ENCODE data around the gene TBC1D22A. TPM values are rescaled to one million over a fixed set of nuclear protein-coding genes. Genes with fewer than 3 reads are reported as not detected.

The TBC1D22A gene
- total RNA-seq, 1 donor from 2014 or later = 15.8 TPM

GRCh38 chr22:47148510-47148909 lies 386.1 kb downstream of the TBC1D22A start:
- intact Hi-C loops (cut with micrococcal nuclease) = no loop called here

GRCh38 chr22:47148956-47149728 lies 386.7 kb downstream of the TBC1D22A start:
- intact Hi-C loops (cut with micrococcal nuclease) = no loop called here
- DNase-seq (no peak), ATAC-seq (peak; percentile 10)

More at GRCh38 chr22:47148510-47148909, 386.1 kb downstream of the TBC1D22A start:
- ATAC-seq (no peak), DNase-seq (no peak)

DNA sequence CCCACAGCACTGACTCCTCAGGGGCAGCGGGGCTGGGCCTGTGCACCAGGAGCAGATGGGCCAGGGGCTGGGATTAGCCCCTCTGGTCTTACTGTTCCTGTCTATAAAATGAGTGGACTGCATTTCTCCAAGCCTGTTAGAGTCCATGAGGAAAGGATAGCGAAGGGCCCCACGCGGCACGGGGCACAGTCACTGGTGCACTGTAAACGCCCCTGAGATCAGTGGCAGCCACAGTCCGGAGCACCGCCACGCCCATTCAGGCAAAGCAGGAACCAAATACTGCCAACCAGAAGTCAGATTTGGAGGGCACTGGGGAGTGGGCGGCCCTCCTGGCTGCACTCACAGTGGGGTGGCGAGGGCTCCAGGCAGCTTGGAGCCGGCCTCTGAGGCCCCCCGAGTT lies 387.5 kb downstream of the TBC1D22A start:
- intact Hi-C loops (cut with micrococcal nuclease) = no loop called here
- no peak for DNase-seq
- no peak for ATAC-seq

DNA sequence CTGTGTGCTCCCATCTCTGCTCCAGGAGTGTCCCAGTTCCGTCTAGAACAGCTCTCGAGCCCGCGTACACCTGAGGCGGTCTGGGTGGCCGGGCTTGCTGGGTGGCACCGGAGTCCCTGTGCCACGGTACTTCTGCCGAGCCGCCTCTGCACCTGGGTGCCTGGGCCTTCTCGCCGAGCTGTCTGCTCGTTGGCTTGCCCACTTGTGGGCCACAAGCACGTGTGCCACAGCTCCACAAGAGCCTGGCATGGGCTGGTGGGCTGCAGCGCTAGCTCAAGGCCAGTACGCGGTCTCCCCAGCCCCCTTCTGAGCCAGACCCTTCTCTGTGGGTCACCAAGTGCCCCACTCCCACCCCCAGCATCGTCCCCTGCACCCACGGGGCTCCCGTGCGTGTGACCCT lies 388.0 kb downstream of the TBC1D22A start:
- no peak for DNase-seq
- ATAC-seq = no peak
- intact Hi-C loops (cut with micrococcal nuclease) = no loop called here

GRCh38 chr22:47151064-47151463 lies 388.6 kb downstream of the TBC1D22A start:
- intact Hi-C loops (cut with micrococcal nuclease) = no loop called here
- DNase-seq (no peak), ATAC-seq (no peak)

DNA sequence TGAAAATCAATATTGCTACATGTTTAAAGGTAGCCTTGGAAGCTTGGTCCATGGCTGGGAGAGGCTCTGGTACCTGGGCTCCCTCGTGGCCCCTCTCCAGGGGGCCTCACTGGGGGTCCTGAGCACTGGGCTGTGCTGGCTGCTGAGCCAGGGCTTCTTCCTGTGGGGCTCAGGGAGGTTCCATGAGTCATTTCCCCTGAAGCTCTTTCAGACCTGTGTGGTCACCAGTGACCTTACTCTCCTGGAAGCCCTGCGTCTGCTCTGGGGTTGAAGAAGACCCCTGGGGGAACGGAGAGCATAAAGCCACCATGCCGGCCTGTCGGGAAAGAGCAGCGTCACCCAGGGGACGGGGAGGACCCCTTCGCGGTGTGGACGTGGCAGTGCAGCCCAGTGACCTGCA lies 389.0 kb downstream of the TBC1D22A start:
- no peak for DNase-seq
- no peak for ATAC-seq
- intact Hi-C loops (cut with micrococcal nuclease) = no loop called here

- no peak for DNase-seq
- intact Hi-C loops (cut with micrococcal nuclease) = no loop called here
These were observed 389.8 kb downstream of the TBC1D22A start for GRCh38 chr22:47152236-47152635.

GRCh38 chr22:47152938-47153337 lies 390.5 kb downstream of the TBC1D22A start:
- DNase-seq (no peak), ATAC-seq (no peak)
- intact Hi-C loops (cut with micrococcal nuclease) = no loop called here

More at GRCh38 chr22:47152236-47152635, 389.8 kb downstream of the TBC1D22A start:
- ATAC-seq = no peak

- DNase-seq (no peak), ATAC-seq (peak; percentile 7)
- intact Hi-C loops (cut with micrococcal nuclease) = no loop called here
These were observed 391.5 kb downstream of the TBC1D22A start for GRCh38 chr22:47153854-47154525.

DNA sequence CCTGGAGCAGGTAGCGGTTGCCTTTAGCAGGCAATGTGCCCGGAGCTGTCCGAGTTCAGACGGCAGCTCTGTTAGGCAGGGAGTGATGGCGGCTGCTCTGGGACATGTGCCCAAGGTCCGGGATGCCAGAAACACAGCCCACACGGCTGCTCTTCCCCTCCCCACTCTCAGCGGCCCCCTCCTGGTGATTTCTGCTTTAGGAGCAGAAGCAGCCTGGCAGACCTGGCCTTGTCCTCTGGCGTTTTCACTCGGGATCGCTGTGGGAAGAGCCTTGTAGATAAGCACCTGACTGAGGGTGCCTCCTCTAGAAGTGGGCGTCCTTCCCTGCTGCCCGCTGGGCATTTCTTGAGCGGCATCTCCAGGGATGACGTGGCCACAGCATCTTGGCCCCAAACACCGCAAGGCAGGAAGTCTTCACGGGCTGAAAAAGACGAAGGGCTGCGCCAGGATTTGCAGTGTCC lies 392.2 kb downstream of the TBC1D22A start:
- DNase-seq = peak; percentile 81
- intact Hi-C loops (cut with micrococcal nuclease) = no loop called here
- ATAC-seq = peak; percentile 89

DNA sequence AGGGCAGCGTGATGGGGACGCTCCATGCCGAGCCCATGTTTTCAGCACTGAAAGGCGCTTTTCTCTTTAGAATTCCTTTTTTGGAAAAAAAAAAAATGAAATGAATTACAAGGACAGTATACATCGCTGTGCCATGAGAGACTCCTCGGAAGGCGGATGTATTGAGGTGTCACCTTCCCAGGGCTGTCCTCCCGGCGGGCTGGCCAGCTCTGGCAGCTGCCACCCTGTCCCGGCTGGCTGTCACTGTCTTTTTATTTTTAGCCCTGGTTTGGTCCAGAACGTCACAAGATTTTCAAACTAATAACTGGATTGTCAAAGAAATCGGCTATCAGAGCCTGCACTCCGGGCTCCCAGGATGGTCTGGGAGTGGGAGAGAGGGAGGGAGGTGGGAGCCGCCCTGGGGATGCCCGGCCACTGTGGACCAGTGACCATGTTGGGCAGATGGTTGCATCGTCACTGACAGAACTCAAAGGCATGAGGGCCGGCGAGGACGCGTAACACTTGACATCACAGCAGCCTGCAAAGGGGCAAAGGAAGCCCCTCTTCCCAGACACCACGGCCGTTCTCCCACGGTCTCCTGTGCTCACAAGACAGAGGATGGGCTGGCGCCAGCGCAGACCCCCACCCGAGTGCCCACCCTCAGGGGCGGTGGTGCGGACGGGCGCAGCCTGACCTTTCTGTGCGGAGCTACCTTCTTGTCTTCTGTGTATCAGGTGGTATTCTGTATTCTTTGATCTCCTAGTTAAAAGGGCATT lies 392.9 kb downstream of the TBC1D22A start:
- ATAC-seq (peak; percentile 77), DNase-seq (no peak)
- intact Hi-C loops (cut with micrococcal nuclease) = no loop called here

GRCh38 chr22:47155912-47156311 lies 393.5 kb downstream of the TBC1D22A start:
- DNase-seq = no peak
- no peak for ATAC-seq
- intact Hi-C loops (cut with micrococcal nuclease) = no loop called here

DNA sequence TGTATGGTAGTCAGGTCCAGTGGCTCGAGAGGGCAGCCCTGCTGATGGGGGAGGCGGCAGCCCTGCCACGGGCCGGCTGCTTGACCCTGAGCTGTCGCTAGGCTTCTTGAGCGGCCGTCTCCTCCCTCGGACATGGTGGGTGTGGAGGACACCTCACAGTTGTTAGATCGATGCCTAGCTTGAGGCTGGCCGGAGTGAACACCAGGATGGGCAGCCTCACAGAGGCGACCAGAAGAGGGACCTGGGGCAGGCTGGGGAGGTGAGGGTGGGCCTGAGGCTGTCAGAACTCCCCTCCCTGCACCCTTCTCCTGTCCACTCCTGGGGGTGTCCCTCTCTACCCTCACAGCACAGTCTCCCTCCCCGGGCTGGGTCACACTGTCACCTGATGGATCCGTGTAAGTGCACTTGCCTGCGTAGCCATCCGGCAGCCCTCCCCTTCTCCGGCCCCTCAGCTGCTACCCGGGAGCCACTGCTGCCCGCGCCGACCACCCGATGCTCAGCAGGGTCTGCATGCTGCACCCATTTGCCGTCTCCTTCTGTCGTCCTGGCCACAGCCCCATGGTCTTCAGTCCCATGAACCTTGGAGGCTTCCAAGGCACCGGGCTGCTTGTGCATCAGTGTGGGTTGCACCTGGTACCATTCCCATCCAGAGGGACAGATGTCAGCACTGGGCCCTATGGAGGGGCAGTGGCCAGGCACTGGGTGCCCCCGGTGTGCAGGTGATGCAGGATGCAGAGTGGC lies 394.1 kb downstream of the TBC1D22A start:
- no peak for ATAC-seq
- intact Hi-C loops (cut with micrococcal nuclease) = no loop called here
- peak; percentile 25 for DNase-seq

DNA sequence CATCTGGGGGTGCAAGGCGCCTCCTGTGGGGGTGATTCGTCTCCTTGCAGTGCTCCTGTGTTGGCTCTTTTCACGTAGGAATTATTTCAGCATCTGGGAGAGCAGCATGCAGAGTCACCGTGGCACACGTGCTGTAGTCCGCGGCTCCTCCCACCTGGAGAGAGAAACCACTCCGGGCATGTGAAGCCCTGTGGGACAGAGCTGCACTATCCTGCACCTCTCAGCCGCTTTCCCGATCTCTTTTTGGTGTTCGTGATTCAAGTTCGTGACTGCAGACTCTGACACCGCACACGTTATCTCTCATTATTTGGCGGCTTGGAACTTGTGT lies 394.6 kb downstream of the TBC1D22A start:
- ATAC-seq = no peak
- intact Hi-C loops (cut with micrococcal nuclease) = no loop called here
- peak; percentile 8 for DNase-seq

DNA sequence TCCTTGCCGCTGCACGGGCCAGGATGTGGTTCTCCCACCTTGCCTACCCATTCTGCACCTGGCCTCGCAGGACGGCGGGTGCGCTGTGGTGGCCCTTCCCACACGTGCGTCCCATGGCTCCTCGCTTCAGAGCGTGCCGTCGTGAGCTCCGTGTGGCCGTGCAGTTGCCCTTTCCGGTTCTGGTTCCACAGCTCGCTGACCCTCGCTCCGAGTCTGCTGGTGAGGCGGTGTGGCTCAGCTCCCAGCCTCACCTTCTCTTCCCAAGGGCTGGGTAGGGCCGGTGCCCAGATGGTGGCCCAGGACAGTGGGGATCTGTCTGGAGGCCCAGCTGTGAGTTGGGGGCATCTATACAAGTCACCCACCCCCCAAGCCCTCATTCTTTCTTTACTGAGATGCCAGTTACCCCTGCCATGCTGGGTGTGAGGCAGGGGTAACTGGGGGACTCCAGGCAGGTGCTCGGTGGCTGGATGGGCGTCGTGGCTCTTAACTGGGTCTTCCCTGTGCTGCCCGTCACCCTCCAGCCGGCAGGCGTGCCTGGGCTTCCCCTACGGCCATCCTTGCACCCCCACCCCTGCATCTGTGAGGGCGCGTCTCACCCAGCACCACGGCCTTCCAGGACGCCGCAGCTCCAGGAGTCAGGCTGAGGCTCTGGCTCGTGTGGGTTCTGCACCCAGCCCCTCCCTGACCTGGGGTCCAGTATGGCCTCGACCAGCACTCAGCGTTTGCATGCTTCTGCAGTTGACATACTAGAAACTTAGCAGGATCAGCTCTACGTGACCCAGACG lies 395.2 kb downstream of the TBC1D22A start:
- no peak for ATAC-seq

GRCh38 chr22:47158457-47158856 lies 396.0 kb downstream of the TBC1D22A start:
- DNase-seq (peak; percentile 12), ATAC-seq (no peak)
- intact Hi-C loops (cut with micrococcal nuclease) = no loop called here

More for the DNA sequence above, 395.2 kb downstream of the TBC1D22A start:
- intact Hi-C loops (cut with micrococcal nuclease) = no loop called here
- DNase-seq = peak; percentile 18

- intact Hi-C loops (cut with micrococcal nuclease) = no loop called here
- DNase-seq = no peak
- no peak for ATAC-seq
These were observed 397.1 kb downstream of the TBC1D22A start for GRCh38 chr22:47159592-47159991.

DNA sequence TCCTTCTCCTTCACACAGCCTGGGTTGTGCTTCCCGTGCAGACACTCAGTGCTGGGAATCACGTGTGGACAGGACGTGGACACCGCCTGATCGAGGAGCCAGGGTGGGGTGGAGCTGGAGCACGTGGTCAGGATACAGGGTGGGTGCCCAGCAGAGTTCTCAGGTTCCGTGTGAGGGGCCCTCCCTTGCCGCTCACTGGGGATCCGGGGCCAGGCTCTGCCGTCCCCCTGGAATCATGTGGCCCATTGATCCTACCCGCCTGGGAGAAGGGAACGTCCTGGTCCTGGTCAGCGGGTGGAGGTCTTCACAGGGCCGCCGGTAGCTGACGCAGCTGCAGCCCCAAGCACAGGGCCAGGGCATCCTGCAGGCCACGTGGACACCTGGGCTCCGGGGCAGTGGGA lies 397.7 kb downstream of the TBC1D22A start:
- intact Hi-C loops (cut with micrococcal nuclease) = no loop called here
- ATAC-seq (peak; percentile 7), DNase-seq (no peak)
